HepG2 (cell line): ENCODE data around the gene STYXL1. TPM values are rescaled to one million over a fixed set of nuclear protein-coding genes. Genes with fewer than 3 reads are reported as not detected.
A peak's percentile ranks its signal among the peaks of the same experiment; 100 is the strongest.

Source experiments
- ATAC-seq: fragments of 200-7000 bp; cut with Tn5 transposase; 3 replicates; pipeline ENCODE4 v1.9.1; 2020; ENCODE audit warnings: mild to moderate bottlenecking, moderate library complexity
- BruUV-seq: library from RNA; stranded (reverse); fragments of 400-500 nt; replicated peaks from 2 replicates; lab custom pipeline; 2021; lab: Mats Ljungman, UMichigan
- CTCF ChIA-PET: fragments of 300-600 bp; formaldehyde crosslinking; extraction: SDS; loops from one replicate; lab custom pipeline; 2021; ENCODE audit warnings: low total read pairs, inconsistent platforms, low intra/inter-chr PET ratio; lab: Yijun Ruan, JAX
- POLR2A ChIA-PET: fragments of 350-600 bp; sonication (Branson Sonifier 250); formaldehyde crosslinking; loops from one replicate; lab custom pipeline; 2020; ENCODE audit warnings: antibody characterized with exemption, inconsistent platforms; lab: Yijun Ruan, JAX
- DNase-seq: peaks from one replicate; pipeline ENCODE4 v3.0.0-alpha.2; 2015; ENCODE audit warnings: low spot score
- FAIRE-seq: peaks from 3 replicates; lab custom pipeline; 2011; peaks lifted over from hg19 to GRCh38; lab: Jason Lieb, UNC
- H2AFZ ChIP-seq: one replicate; pipeline ENCODE4 v1.6.1; 2011; ENCODE audit warnings: low read length, inconsistent platforms
- H3K27ac ChIP-seq: fragments of 300-600 bp; 3 replicates; pipeline ENCODE4 v1.8.0; 2011; ENCODE audit warnings: mixed run types, mild to moderate bottlenecking, mixed read lengths, low read length, inconsistent platforms; ENCODE audit not compliant: insufficient read depth; ENCODE audit errors: extremely low read length
- H3K27me3 ChIP-seq, 2 experiments: fragments of 200-600 bp in 1 of 2; 2 replicates in 1 of 2; 3 replicates in 1 of 2; pipeline versions ENCODE4 v1.6.0 to v1.8.0; 2011; ENCODE audit warnings: low read length in 2 of 2, mild to moderate bottlenecking in 2 of 2, moderate library complexity in 2 of 2, inconsistent platforms in 1 of 2; ENCODE audit not compliant: insufficient read depth in 2 of 2, control insufficient read depth in 1 of 2
- H3K36me3 ChIP-seq, 2 experiments: fragments of 200-600 bp in 1 of 2; replicated peaks in 1 of 2; 2 replicates in 1 of 2; 3 replicates in 1 of 2; pipeline versions ENCODE4 v1.5.1 to v1.8.0; 2011; ENCODE audit warnings: low read length in 2 of 2, inconsistent platforms in 1 of 2; ENCODE audit not compliant: insufficient read depth in 2 of 2, control insufficient read depth in 1 of 2
- H3K4me1 ChIP-seq: 2 replicates; pipeline ENCODE4 v1.5.1; 2012; ENCODE audit warnings: low read length, inconsistent platforms; ENCODE audit not compliant: insufficient read depth
- H3K4me2 ChIP-seq: 2 replicates; pipeline ENCODE4 v1.6.0; 2011; ENCODE audit warnings: low read depth, low read length, inconsistent platforms
- H3K4me3 ChIP-seq, 3 experiments: fragments of 200-600 bp in 1 of 3; sonication (generic), shearing (Covaris generic) in 1 of 3; replicated peaks in 1 of 3; 2 replicates each; pipeline ENCODE4 v1.5.1; 2011 to 2016; ENCODE audit warnings: low read length in 3 of 3, inconsistent platforms in 2 of 3, low read depth in 2 of 3, mild to moderate bottlenecking in 2 of 3, control low read depth in 1 of 3, mixed read lengths in 1 of 3; ENCODE audit not compliant: insufficient read depth in 1 of 3
- H3K79me2 ChIP-seq: one replicate; pipeline ENCODE4 v1.6.1; 2011; ENCODE audit warnings: low read length, inconsistent platforms; ENCODE audit not compliant: insufficient read depth
- H3K9ac ChIP-seq: 2 replicates; pipeline ENCODE4 v1.6.0; 2011; ENCODE audit warnings: mild to moderate bottlenecking, low read depth, low read length, inconsistent platforms; ENCODE audit not compliant: insufficient read depth
- H3K9me3 ChIP-seq: 2 replicates; pipeline ENCODE4 v1.5.1; 2012; ENCODE audit warnings: mild to moderate bottlenecking, low read length
- H4K20me1 ChIP-seq: 2 replicates; pipeline ENCODE4 v1.6.0; 2011; ENCODE audit warnings: inconsistent platforms, mild to moderate bottlenecking, low read length, moderate library complexity; ENCODE audit not compliant: insufficient read depth
- AGO1 ChIP-seq: fragments of 200-400 bp; formaldehyde crosslinking; IDR thresholded peaks from 2 replicates; pipeline ENCODE4 v1.6.1; 2017; ENCODE audit warnings: mild to moderate bottlenecking, low read depth, low read length, moderate library complexity; ENCODE audit not compliant: poor library complexity, severe bottlenecking
- AGO2 ChIP-seq: fragments of 200-400 bp; formaldehyde crosslinking; optimal IDR thresholded peaks from 2 replicates; pipeline ENCODE3; 2017; ENCODE audit warnings: mild to moderate bottlenecking, low read depth, low read length, moderate library complexity
- HNRNPLL ChIP-seq: fragments of 200-400 bp; formaldehyde crosslinking; IDR thresholded peaks from 2 replicates; pipeline ENCODE4 v1.6.1; 2017; ENCODE audit warnings: mild to moderate bottlenecking, low read depth, low read length; ENCODE audit not compliant: poor library complexity, severe bottlenecking
- NCOA2 ChIP-seq: sonication (generic); formaldehyde crosslinking; IDR thresholded peaks from 2 replicates; pipeline ENCODE4 v1.8.0; 2022; ENCODE audit warnings: inconsistent platforms
- NFKB2 ChIP-seq: sonication (generic); formaldehyde crosslinking; IDR thresholded peaks from 2 replicates; pipeline ENCODE4 v1.4.0; 2020; ENCODE audit warnings: missing genetic modification reagents, borderline replicate concordance
- POLR2A ChIP-seq, 2 experiments: IDR thresholded peaks; 2 replicates each; pipeline ENCODE4 v1.6.1; 2011; ENCODE audit warnings: low read depth in 2 of 2, low read length in 2 of 2, mild to moderate bottlenecking in 1 of 2, moderate library complexity in 1 of 2; ENCODE audit not compliant: insufficient read depth in 1 of 2
- RBM22 ChIP-seq: fragments of 200-400 bp; formaldehyde crosslinking; optimal IDR thresholded peaks from 2 replicates; pipeline ENCODE3; 2017; ENCODE audit warnings: mild to moderate bottlenecking, low read length, moderate library complexity
- REXO4 ChIP-seq: sonication (generic); formaldehyde crosslinking; IDR thresholded peaks from 2 replicates; pipeline ENCODE4 v1.8.0; 2022; ENCODE audit warnings: missing genetic modification reagents, mild to moderate bottlenecking, borderline replicate concordance
- U2AF2 ChIP-seq: fragments of 200-400 bp; formaldehyde crosslinking; IDR thresholded peaks from 2 replicates; pipeline ENCODE4 v1.6.1; 2017; ENCODE audit warnings: low read depth, mild to moderate bottlenecking, low read length
- ZBTB21 ChIP-seq: sonication (generic); formaldehyde crosslinking; IDR thresholded peaks from 2 replicates; pipeline ENCODE4 v1.4.0; 2020; ENCODE audit warnings: missing genetic modification reagents
- WGBS: methylation state at CpG from one replicate; pipeline ENCODE4 v1.1.6; 2017; ENCODE audit warnings: low lambda C conversion rate; 5-methylcytosine and 5-hydroxymethylcytosine counted together
- in situ Hi-C: cut with HindIII; loops from 2 replicates; pipeline ENCODE4 v1.10.0; 2017; ENCODE audit warnings: low pct_unique_long_range_greater_than_20kb; ENCODE audit not compliant: extremely low pct_ligation_motif_present
- intact Hi-C: fragments of 100-400 bp; cut with micrococcal nuclease; formaldehyde crosslinking; loops from one replicate; pipeline ENCODE4 v1.10.0; 2022; ENCODE audit not compliant: unreplicated experiment
- polyA plus RNA-seq, 8 experiments: library from polyadenylated mRNA; depleted of rRNA in 3 of 8; stranded (reverse) in 7 of 8; unstranded in 1 of 8; fragments of >200 nt; fragmentation: Illumina TruSeq in 4 of 8; extraction: Trizol in 4 of 8; gene quantifications; 2 replicates each; pipeline versions ENCODE4 v1.2.1 to v1.2.3, GENCODE V29; 2011 to 2016; ENCODE audit warnings: low read depth in 4 of 8, missing spikeins in 1 of 8, mixed read lengths in 1 of 8; ENCODE audit not compliant: insufficient read depth in 1 of 8
- total RNA-seq, 5 experiments: library from RNA; depleted of rRNA; stranded (reverse); fragments of >200 nt; fragmentation: Illumina TruSeq; extraction: Trizol; gene quantifications; 2 replicates each; pipeline ENCODE4 v1.2.3, GENCODE V29; 2016; ENCODE audit warnings: low read depth in 1 of 5
- TF ChIP-seq, protein P1 (sequence below): sonication (generic); formaldehyde crosslinking; IDR thresholded peaks from 2 replicates; pipeline ENCODE4 v1.4.0; 2020; ENCODE audit warnings: missing genetic modification reagents
- TF ChIP-seq, protein P2 (sequence below): sonication (generic); formaldehyde crosslinking; IDR thresholded peaks from 2 replicates; pipeline ENCODE4 v1.8.1; 2023; ENCODE audit warnings: missing genetic modification reagents, mild to moderate bottlenecking, borderline replicate concordance
- TF ChIP-seq, protein P3 (sequence below): sonication (generic); formaldehyde crosslinking; IDR thresholded peaks from 2 replicates; pipeline ENCODE4 v1.8.1; 2023; ENCODE audit warnings: missing genetic modification reagents, inconsistent platforms, borderline replicate concordance

The STYXL1 gene
- total and polyA plus RNA-seq, 2 of the 13 experiments (the other 11 are each of a cell fraction or from before 2014, with no cell fraction given) = 23.9 to 38.3 TPM

DNA sequence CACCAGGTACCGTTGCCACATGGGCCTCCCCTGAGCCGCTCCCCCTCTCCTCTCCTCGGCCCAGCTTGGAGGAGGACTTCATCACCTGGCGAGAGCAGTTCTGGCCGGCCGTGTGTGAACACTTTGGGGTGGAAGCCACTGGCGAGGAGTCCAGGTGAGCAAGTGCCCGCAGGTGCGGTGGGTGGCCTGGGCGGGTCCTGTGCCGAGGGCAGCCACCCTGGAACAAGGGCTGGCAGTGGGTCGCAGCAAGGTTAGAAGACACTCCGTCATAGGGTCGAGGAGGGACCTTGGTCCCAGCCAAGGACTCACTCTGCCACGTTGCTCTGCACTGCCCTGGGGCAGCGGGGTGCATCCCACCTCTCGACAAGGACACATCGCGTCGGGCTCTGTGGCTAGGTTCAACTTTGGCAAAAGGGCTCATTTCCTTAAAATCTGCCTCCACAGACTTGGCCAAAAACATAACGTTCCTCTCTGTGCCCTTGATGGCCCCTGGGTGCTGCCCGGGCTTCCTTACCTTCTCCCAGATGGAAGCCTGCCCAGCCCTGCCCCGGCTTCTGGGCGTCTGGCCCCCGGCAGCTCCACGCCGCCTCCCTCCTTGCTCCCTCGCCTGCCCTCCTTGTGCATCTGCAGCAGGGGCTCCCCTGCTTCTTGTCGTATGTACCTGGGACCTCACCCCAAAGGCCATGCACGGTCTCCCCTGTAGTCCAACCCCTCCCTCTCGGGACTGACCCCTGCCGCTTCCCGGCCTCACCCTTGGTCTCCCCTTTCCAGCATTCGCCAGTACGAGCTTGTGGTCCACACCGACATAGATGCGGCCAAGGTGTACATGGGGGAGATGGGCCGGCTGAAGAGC lies 66.1 kb downstream of the STYXL1 start:
- no peak for ATAC-seq
- no peak for TF ChIP-seq ZBTB21 (CRISPR knock-in tag)
- TF ChIP-seq, protein P1, sequence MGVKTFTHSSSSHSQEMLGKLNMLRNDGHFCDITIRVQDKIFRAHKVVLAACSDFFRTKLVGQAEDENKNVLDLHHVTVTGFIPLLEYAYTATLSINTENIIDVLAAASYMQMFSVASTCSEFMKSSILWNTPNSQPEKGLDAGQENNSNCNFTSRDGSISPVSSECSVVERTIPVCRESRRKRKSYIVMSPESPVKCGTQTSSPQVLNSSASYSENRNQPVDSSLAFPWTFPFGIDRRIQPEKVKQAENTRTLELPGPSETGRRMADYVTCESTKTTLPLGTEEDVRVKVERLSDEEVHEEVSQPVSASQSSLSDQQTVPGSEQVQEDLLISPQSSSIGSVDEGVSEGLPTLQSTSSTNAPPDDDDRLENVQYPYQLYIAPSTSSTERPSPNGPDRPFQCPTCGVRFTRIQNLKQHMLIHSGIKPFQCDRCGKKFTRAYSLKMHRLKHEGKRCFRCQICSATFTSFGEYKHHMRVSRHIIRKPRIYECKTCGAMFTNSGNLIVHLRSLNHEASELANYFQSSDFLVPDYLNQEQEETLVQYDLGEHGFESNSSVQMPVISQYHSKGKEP (CRISPR knock-in tag) = no peak
- no peak for TF ChIP-seq REXO4
- TF ChIP-seq AGO1 = peak; percentile 42
- no peak for TF ChIP-seq NCOA2 (CRISPR knock-in tag)
- peak; percentile 22 to 26; a peak in 1 of 4 replicates for TF ChIP-seq POLR2A (IDR thresholded peaks at IDR 0.05; ENCODE audit: insufficient read depth in 1 of 2, low read depth in 2 of 2, low read length in 2 of 2)
- no peak for TF ChIP-seq U2AF2
- peak; percentile 72 for TF ChIP-seq AGO2
- TF ChIP-seq HNRNPLL = peak; percentile 6
- TF ChIP-seq NFKB2 (CRISPR knock-in tag) = no peak
- TF ChIP-seq RBM22 = peak; percentile 75
- TF ChIP-seq, protein P2, sequence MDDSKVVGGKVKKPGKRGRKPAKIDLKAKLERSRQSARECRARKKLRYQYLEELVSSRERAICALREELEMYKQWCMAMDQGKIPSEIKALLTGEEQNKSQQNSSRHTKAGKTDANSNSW (CRISPR knock-in tag) = no peak
- TF ChIP-seq, protein P3, sequence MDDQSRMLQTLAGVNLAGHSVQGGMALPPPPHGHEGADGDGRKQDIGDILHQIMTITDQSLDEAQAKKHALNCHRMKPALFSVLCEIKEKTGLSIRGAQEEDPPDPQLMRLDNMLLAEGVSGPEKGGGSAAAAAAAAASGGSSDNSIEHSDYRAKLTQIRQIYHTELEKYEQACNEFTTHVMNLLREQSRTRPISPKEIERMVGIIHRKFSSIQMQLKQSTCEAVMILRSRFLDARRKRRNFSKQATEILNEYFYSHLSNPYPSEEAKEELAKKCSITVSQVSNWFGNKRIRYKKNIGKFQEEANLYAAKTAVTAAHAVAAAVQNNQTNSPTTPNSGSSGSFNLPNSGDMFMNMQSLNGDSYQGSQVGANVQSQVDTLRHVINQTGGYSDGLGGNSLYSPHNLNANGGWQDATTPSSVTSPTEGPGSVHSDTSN (CRISPR knock-in tag) = no peak
- in situ Hi-C loops = no loop called here

More for the DNA sequence above, 66.1 kb downstream of the STYXL1 start:
- Histone ChIP-seq H4K20me1 (peaks cover 10% of the 10 kb centered on the region), H2AFZ (no peak overlapping the region), H3K27me3 (no peaks in the 10 kb centered on the region), H3K4me2 (no peak overlapping the region), H3K9ac (no peak overlapping the region), H3K4me3 (no peak overlapping the region), H3K9me3 (no peaks in the 10 kb centered on the region), H3K79me2 (peaks cover 2% of the 10 kb centered on the region), H3K27ac (no peak overlapping the region), H3K4me1 (no peaks in the 10 kb centered on the region; the same call in 1 of the 2 replicates), H3K36me3 (peaks cover 56 to 95% of the 10 kb centered on the region in 2 experiments)
- 89% methylated on average over 26 of the region's 38 CpGs for WGBS
- ChIA-PET POLR2A (no interaction called here), CTCF (no interaction called here)
- no peak for DNase-seq
- BruUV-seq = no TSS peak
- intact Hi-C loops = no loop called here
- FAIRE-seq = no peak
